Osteoblast (primary cell): ENCODE measurements around the gene ABLIM1. TPM values are rescaled to one million over a fixed set of nuclear protein-coding genes. Genes with fewer than 3 reads are reported as not detected.

Experiments
- DNase-seq: peaks from one replicate; pipeline ENCODE4 v3.0.0; 2011; ENCODE audit warnings: low spot score, mixed read lengths; ENCODE audit not compliant: insufficient read length; ENCODE audit errors: missing footprints
- H2AFZ ChIP-seq: 2 replicates; pipeline ENCODE4 v1.6.0; 2011; ENCODE audit warnings: mild to moderate bottlenecking, low read length
- H3K27ac ChIP-seq: 2 replicates; pipeline ENCODE4 v1.5.1; 2011; ENCODE audit warnings: mild to moderate bottlenecking, low read depth, low read length, moderate library complexity
- H3K27me3 ChIP-seq: 2 replicates; pipeline ENCODE4 v1.6.0; 2012; ENCODE audit warnings: mild to moderate bottlenecking, control low read depth, inconsistent platforms, low read length, moderate library complexity; ENCODE audit not compliant: insufficient read depth
- H3K36me3 ChIP-seq: 2 replicates; pipeline ENCODE4 v1.5.1; 2011; ENCODE audit warnings: mild to moderate bottlenecking, low read length, control low read depth, moderate library complexity; ENCODE audit not compliant: insufficient read depth
- H3K4me1 ChIP-seq: 2 replicates; pipeline ENCODE4 v1.5.1; 2011; ENCODE audit warnings: mild to moderate bottlenecking, low read length, control low read depth, moderate library complexity; ENCODE audit not compliant: insufficient read depth
- H3K4me2 ChIP-seq: 2 replicates; pipeline ENCODE4 v1.6.0; 2011; ENCODE audit warnings: mild to moderate bottlenecking, low read length; ENCODE audit not compliant: insufficient read depth
- H3K4me3 ChIP-seq: fragments of 200-600 bp; sonication (generic); 3 replicates; pipeline ENCODE4 v1.5.1; 2012; ENCODE audit warnings: mild to moderate bottlenecking, low read length, inconsistent platforms; ENCODE audit not compliant: insufficient read depth
- H3K79me2 ChIP-seq: 2 replicates; pipeline ENCODE4 v1.6.0; 2012; ENCODE audit warnings: mild to moderate bottlenecking, low read length, control low read depth, inconsistent platforms; ENCODE audit not compliant: insufficient read depth
- H3K9me3 ChIP-seq: 2 replicates; pipeline ENCODE4 v1.5.1; 2011; ENCODE audit warnings: low read depth, low read length, control low read depth
- H4K20me1 ChIP-seq: 2 replicates; pipeline ENCODE4 v1.6.0; 2012; ENCODE audit warnings: mild to moderate bottlenecking, low read length, control low read depth; ENCODE audit not compliant: insufficient read depth
- total RNA-seq: library from RNA; depleted of rRNA; stranded (reverse); fragments of >200 nt; gene quantifications from 2 replicates; pipeline ENCODE4 v1.2.3, GENCODE V29; 2012
- TF ChIP-seq, protein P1 (sequence below): IDR thresholded peaks from 2 replicates; pipeline ENCODE4 v1.5.1; 2011; ENCODE audit warnings: mild to moderate bottlenecking, low read depth, low read length, moderate library complexity; ENCODE audit errors: extremely low read depth

Gene ABLIM1
- total RNA-seq, 1 donor, result 11.2 TPM

GRCh38 chr10:114678336-114678735, 20.3 kb upstream of the ABLIM1 start:
- H3K4me1 ChIP-seq, result no peaks in the 10 kb centered on the region
- H3K79me2 ChIP-seq, result no peaks in the 10 kb centered on the region
- no peaks in the 10 kb centered on the region for H3K36me3 ChIP-seq
- H2AFZ ChIP-seq, result no peak overlapping the region
- H4K20me1 ChIP-seq, result no peaks in the 10 kb centered on the region
- H3K9me3 ChIP-seq, result no peaks in the 10 kb centered on the region
- TF ChIP-seq, protein P1, sequence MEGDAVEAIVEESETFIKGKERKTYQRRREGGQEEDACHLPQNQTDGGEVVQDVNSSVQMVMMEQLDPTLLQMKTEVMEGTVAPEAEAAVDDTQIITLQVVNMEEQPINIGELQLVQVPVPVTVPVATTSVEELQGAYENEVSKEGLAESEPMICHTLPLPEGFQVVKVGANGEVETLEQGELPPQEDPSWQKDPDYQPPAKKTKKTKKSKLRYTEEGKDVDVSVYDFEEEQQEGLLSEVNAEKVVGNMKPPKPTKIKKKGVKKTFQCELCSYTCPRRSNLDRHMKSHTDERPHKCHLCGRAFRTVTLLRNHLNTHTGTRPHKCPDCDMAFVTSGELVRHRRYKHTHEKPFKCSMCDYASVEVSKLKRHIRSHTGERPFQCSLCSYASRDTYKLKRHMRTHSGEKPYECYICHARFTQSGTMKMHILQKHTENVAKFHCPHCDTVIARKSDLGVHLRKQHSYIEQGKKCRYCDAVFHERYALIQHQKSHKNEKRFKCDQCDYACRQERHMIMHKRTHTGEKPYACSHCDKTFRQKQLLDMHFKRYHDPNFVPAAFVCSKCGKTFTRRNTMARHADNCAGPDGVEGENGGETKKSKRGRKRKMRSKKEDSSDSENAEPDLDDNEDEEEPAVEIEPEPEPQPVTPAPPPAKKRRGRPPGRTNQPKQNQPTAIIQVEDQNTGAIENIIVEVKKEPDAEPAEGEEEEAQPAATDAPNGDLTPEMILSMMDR, result no peak
- H3K27me3 ChIP-seq, result peaks cover 4% of the 10 kb centered on the region
- no peak overlapping the region for H3K4me2 ChIP-seq
- H3K4me3 ChIP-seq, result no peak overlapping the region
- no peak overlapping the region for H3K27ac ChIP-seq
- no peak for DNase-seq

- Histone ChIP-seq H3K4me3 (no peak overlapping the region), H3K36me3 (no peaks in the 10 kb centered on the region), H3K79me2 (no peaks in the 10 kb centered on the region), H3K27me3 (peaks cover 6% of the 10 kb centered on the region), H3K9me3 (no peaks in the 10 kb centered on the region), H4K20me1 (no peaks in the 10 kb centered on the region), H2AFZ (no peak overlapping the region), H3K27ac (no peak overlapping the region), H3K4me1 (no peaks in the 10 kb centered on the region), H3K4me2 (no peak overlapping the region)
- DNase-seq, result no peak
- TF ChIP-seq, protein P1, result no peak
These were observed 16.3 kb upstream of the ABLIM1 start for GRCh38 chr10:114674346-114674745.

- Histone ChIP-seq H3K79me2 (no peaks in the 10 kb centered on the region), H3K27me3 (peaks cover 6% of the 10 kb centered on the region)
- no peak for DNase-seq
These were observed 11.6 kb upstream of the ABLIM1 start for GRCh38 chr10:114669648-114670047.

DNA sequence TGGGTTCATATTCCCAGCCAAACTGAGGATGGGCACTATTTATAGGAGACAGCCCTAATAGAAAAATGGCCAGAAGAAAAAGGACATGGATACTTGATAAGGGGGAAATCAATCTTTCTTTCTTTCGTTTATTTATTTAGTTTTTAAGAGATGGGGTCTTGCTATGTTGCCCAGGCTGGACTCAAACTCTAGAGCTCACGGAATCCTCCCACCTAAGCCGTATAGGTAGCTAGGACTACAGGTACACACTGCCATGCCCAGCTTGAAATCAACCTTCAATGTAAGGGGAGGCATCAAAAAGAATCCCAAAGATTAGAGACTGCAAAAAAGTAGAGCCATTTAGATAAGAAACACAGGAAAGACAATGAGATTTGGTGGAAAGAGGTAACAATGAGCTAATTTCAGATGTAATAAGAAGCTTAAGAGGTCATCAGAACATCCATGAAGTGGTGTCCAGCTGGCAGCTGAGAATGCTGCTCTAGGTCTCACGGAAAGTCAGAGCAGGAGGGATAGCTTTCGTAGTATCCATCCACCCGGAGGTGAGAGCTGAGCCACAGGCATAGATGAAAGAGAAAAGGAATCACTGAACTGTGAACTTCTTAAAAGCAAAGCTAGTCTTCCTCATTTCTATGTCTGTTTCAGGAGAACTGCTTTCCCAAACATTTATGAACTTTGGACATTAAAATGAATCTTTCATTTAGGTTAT, 10.5 kb upstream of the ABLIM1 start:
- H3K27ac ChIP-seq, result no peak overlapping the region
- no peaks in the 10 kb centered on the region for H3K4me1 ChIP-seq
- no peaks in the 10 kb centered on the region for H4K20me1 ChIP-seq
- H3K27me3 ChIP-seq, result peaks cover 6% of the 10 kb centered on the region
- no peak overlapping the region for H3K4me3 ChIP-seq
- no peaks in the 10 kb centered on the region for H3K36me3 ChIP-seq
- H3K9me3 ChIP-seq, result no peaks in the 10 kb centered on the region
- H3K79me2 ChIP-seq, result no peaks in the 10 kb centered on the region
- DNase-seq, result no peak
- no peak overlapping the region for H2AFZ ChIP-seq
- H3K4me2 ChIP-seq, result no peak overlapping the region
- TF ChIP-seq, protein P1, result no peak

More at GRCh38 chr10:114669648-114670047, 11.6 kb upstream of the ABLIM1 start:
- no peaks in the 10 kb centered on the region for H3K4me1 ChIP-seq
- H3K4me3 ChIP-seq, result no peak overlapping the region
- H3K9me3 ChIP-seq, result no peaks in the 10 kb centered on the region
- no peak overlapping the region for H2AFZ ChIP-seq
- TF ChIP-seq, protein P1, result no peak
- no peak overlapping the region for H3K4me2 ChIP-seq
- H4K20me1 ChIP-seq, result no peaks in the 10 kb centered on the region
- H3K36me3 ChIP-seq, result no peaks in the 10 kb centered on the region
- no peak overlapping the region for H3K27ac ChIP-seq
